Osteoblast (primary cell): Measurements from ENCODE around the gene CD3E. TPM values are rescaled to one million over a fixed set of nuclear protein-coding genes. Genes with fewer than 3 reads are reported as not detected.

Experiments used
- DNase-seq: peaks from one replicate; pipeline ENCODE4 v3.0.0; 2011; ENCODE audit warnings: low spot score, mixed read lengths; ENCODE audit not compliant: insufficient read length; ENCODE audit errors: missing footprints
- H2AFZ ChIP-seq: 2 replicates; pipeline ENCODE4 v1.6.0; 2011; ENCODE audit warnings: mild to moderate bottlenecking, low read length
- H3K27ac ChIP-seq: 2 replicates; pipeline ENCODE4 v1.5.1; 2011; ENCODE audit warnings: mild to moderate bottlenecking, low read depth, low read length, moderate library complexity
- H3K27me3 ChIP-seq: 2 replicates; pipeline ENCODE4 v1.6.0; 2012; ENCODE audit warnings: mild to moderate bottlenecking, control low read depth, inconsistent platforms, low read length, moderate library complexity; ENCODE audit not compliant: insufficient read depth
- H3K36me3 ChIP-seq: 2 replicates; pipeline ENCODE4 v1.5.1; 2011; ENCODE audit warnings: mild to moderate bottlenecking, low read length, control low read depth, moderate library complexity; ENCODE audit not compliant: insufficient read depth
- H3K4me1 ChIP-seq: 2 replicates; pipeline ENCODE4 v1.5.1; 2011; ENCODE audit warnings: mild to moderate bottlenecking, low read length, control low read depth, moderate library complexity; ENCODE audit not compliant: insufficient read depth
- H3K4me2 ChIP-seq: 2 replicates; pipeline ENCODE4 v1.6.0; 2011; ENCODE audit warnings: mild to moderate bottlenecking, low read length; ENCODE audit not compliant: insufficient read depth
- H3K4me3 ChIP-seq: fragments of 200-600 bp; sonication (generic); 3 replicates; pipeline ENCODE4 v1.5.1; 2012; ENCODE audit warnings: mild to moderate bottlenecking, low read length, inconsistent platforms; ENCODE audit not compliant: insufficient read depth
- H3K79me2 ChIP-seq: 2 replicates; pipeline ENCODE4 v1.6.0; 2012; ENCODE audit warnings: mild to moderate bottlenecking, low read length, control low read depth, inconsistent platforms; ENCODE audit not compliant: insufficient read depth
- H3K9me3 ChIP-seq: 2 replicates; pipeline ENCODE4 v1.5.1; 2011; ENCODE audit warnings: low read depth, low read length, control low read depth
- H4K20me1 ChIP-seq: 2 replicates; pipeline ENCODE4 v1.6.0; 2012; ENCODE audit warnings: mild to moderate bottlenecking, low read length, control low read depth; ENCODE audit not compliant: insufficient read depth
- total RNA-seq: library from RNA; depleted of rRNA; stranded (reverse); fragments of >200 nt; gene quantifications from 2 replicates; pipeline ENCODE4 v1.2.3, GENCODE V29; 2012
- TF ChIP-seq, protein P1 (sequence below): IDR thresholded peaks from 2 replicates; pipeline ENCODE4 v1.5.1; 2011; ENCODE audit warnings: mild to moderate bottlenecking, low read depth, low read length, moderate library complexity; ENCODE audit errors: extremely low read depth

CD3E gene
- total RNA-seq, 1 donor, result not detected

DNA sequence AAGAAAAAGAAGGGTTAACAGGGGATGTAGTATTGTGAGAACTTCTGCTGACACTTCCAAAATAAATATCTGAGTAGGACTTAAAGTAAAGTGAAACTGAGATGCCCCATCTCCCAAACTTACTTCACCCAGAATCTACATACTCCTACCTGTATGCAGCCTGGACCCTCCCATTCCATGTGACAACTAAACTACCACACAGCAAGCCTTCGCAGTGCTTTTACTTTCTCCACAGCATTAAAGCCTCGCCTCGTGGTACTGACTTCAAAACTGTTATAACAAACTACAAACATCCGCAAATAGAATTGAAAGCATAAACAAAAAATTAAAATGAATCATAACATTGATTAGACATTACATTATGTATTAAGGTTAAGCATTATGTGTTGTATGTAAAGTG is 41.4 kb upstream of the CD3E start:
- Histone ChIP-seq H3K4me1 (no peaks in the 10 kb centered on the region), H3K27me3 (peaks cover 58% of the 10 kb centered on the region), H3K9me3 (no peaks in the 10 kb centered on the region), H2AFZ (no peak overlapping the region), H4K20me1 (no peaks in the 10 kb centered on the region), H3K4me3 (no peak overlapping the region), H3K36me3 (no peaks in the 10 kb centered on the region), H3K79me2 (no peaks in the 10 kb centered on the region), H3K4me2 (no peak overlapping the region), H3K27ac (no peak overlapping the region)
- no peak for DNase-seq
- TF ChIP-seq, protein P1, sequence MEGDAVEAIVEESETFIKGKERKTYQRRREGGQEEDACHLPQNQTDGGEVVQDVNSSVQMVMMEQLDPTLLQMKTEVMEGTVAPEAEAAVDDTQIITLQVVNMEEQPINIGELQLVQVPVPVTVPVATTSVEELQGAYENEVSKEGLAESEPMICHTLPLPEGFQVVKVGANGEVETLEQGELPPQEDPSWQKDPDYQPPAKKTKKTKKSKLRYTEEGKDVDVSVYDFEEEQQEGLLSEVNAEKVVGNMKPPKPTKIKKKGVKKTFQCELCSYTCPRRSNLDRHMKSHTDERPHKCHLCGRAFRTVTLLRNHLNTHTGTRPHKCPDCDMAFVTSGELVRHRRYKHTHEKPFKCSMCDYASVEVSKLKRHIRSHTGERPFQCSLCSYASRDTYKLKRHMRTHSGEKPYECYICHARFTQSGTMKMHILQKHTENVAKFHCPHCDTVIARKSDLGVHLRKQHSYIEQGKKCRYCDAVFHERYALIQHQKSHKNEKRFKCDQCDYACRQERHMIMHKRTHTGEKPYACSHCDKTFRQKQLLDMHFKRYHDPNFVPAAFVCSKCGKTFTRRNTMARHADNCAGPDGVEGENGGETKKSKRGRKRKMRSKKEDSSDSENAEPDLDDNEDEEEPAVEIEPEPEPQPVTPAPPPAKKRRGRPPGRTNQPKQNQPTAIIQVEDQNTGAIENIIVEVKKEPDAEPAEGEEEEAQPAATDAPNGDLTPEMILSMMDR, result no peak

DNA sequence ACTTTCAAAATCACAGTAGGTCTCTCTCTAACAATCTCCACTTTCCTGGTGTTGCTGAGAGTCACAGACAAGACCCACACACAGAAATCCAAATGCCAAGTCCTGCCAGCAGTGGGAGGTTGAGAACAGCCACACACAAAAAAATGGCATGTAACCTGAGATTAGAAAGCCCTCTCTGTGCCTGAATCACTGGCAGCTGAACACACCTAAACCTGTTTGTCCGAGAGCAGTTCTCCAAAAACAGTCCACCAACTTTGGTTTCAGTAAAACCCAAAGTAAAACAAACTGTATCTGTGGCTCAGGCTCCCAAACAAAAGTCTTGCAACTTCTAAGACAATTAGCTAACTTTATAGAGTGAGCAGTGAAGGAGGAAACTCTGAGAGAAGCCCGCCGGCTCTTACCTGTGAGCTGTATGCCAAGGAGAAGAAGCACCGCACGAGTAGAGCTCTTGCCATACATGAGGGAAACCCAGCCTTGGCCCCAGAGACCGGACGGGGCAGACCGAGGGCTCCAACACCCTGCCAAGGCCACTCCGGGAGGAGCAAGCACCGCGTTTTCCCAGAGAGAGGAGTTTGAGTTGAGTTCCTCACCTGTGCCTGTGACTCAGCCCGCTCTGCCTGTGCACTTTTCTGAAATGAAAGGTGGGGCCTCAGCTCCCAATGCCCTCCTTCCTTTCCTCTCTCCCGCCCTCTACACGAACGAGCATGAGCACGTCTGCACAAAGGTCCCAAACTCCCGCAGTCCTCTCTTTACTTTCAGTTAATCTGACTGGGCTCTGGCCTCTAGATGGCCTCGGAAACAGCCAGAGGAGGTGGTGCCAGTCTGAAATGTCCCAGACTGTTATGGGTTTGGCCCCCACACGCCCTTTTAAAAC is 40.6 kb upstream of the CD3E start, which contains the start of gene MPZL2:
TSS of gene MPZL2 (minus strand) at position 603 of the 874 bp plus-strand sequence. CDS start at position 459, 144 bp downstream.
- no peak within 1 kb of the TSS for H3K27ac ChIP-seq
- H3K4me1 ChIP-seq, result no peaks in the 10 kb centered on the region
- H3K79me2 ChIP-seq, result no peaks in the 10 kb centered on the region
- H3K36me3 ChIP-seq, result no peaks in the 10 kb centered on the region
- H2AFZ ChIP-seq, result peak within 1 kb of the TSS; percentile 44
- peak within 1 kb of the TSS; percentile 20 for H3K4me2 ChIP-seq
- no peaks in the 10 kb centered on the region for H3K9me3 ChIP-seq
- peak within 1 kb of the TSS; percentile 3 for H3K4me3 ChIP-seq
- peaks cover 59% of the 10 kb centered on the region for H3K27me3 ChIP-seq
- DNase-seq, result no peak
- H4K20me1 ChIP-seq, result no peaks in the 10 kb centered on the region
- TF ChIP-seq, protein P1, result no peak

GRCh38 chr11:118264569-118265465 is 39.7 kb upstream of the CD3E start:
- no peaks in the 10 kb centered on the region for H3K36me3 ChIP-seq
- no peaks in the 10 kb centered on the region for H3K9me3 ChIP-seq
- no peaks in the 10 kb centered on the region for H3K4me1 ChIP-seq
- no peak overlapping the region for H3K4me3 ChIP-seq
- no peak overlapping the region for H3K27ac ChIP-seq
- H3K27me3 ChIP-seq, result peaks cover 59% of the 10 kb centered on the region
- no peaks in the 10 kb centered on the region for H4K20me1 ChIP-seq
- DNase-seq, result no peak
- H2AFZ ChIP-seq, result no peak overlapping the region
- H3K79me2 ChIP-seq, result no peaks in the 10 kb centered on the region
- TF ChIP-seq, protein P1, result no peak
- peak overlapping the region; percentile 20 for H3K4me2 ChIP-seq
